GM19452 (cell line): ENCODE results near the gene GRHL3.
"Not testable (repeated sequence)": the region's sequence is repeated elsewhere in the genome, so short reads cannot be mapped to it uniquely, and the experiment has no call there.

ENCODE experiments used
- ATAC-seq: cut with Tn5 transposase; IDR thresholded peaks from one replicate; pipeline ENCODE4 v1.9.1; 2021; ENCODE audit not compliant: unreplicated experiment

Gene GRHL3

GRCh38 chr1:24319312-24319863, at the start of gene GRHL3:
Gene GRHL3 (plus strand): TSS chr1:24319357. CDS start chr1:24319552, 195 bp downstream.
- ATAC-seq, result no peak

- not testable (repeated sequence) for ATAC-seq
Observed at GRCh38 chr1:24274203-24275103, 44.7 kb upstream of the GRHL3 start.

- no peak for ATAC-seq
Observed at GRCh38 chr1:24275104-24275410, 44.1 kb upstream of the GRHL3 start.

GRCh38 chr1:24275510-24275909, 43.6 kb upstream of the GRHL3 start:
- no peak for ATAC-seq

GRCh38 chr1:24276791-24277190, 42.4 kb upstream of the GRHL3 start:
- no peak for ATAC-seq

GRCh38 chr1:24277420-24278169, 41.6 kb upstream of the GRHL3 start:
- ATAC-seq, result no peak

GRCh38 chr1:24278726-24279125, 40.4 kb upstream of the GRHL3 start:
- ATAC-seq, result no peak

GRCh38 chr1:24279590-24280232, 39.4 kb upstream of the GRHL3 start:
- ATAC-seq, result no peak

GRCh38 chr1:24281591-24281990, 37.6 kb upstream of the GRHL3 start:
- no peak for ATAC-seq

- ATAC-seq, result no peak
Observed at GRCh38 chr1:24282491-24282890, 36.7 kb upstream of the GRHL3 start.

GRCh38 chr1:24283326-24284155, 35.6 kb upstream of the GRHL3 start:
- no peak for ATAC-seq

- ATAC-seq, result no peak
Observed at GRCh38 chr1:24284156-24284471, 35.0 kb upstream of the GRHL3 start.

- no peak for ATAC-seq
Observed at GRCh38 chr1:24285231-24285630, 33.9 kb upstream of the GRHL3 start.

GRCh38 chr1:24286246-24287010, 32.7 kb upstream of the GRHL3 start:
- no peak for ATAC-seq

GRCh38 chr1:24287779-24288178, 31.4 kb upstream of the GRHL3 start:
- ATAC-seq, result not testable (repeated sequence)

GRCh38 chr1:24288479-24288878, 30.7 kb upstream of the GRHL3 start:
- ATAC-seq, result no peak

GRCh38 chr1:24289937-24290595, 29.1 kb upstream of the GRHL3 start:
- ATAC-seq, result no peak

GRCh38 chr1:24290933-24291487, 28.1 kb upstream of the GRHL3 start:
- no peak for ATAC-seq

- no peak for ATAC-seq
Observed at GRCh38 chr1:24292103-24292502, 27.1 kb upstream of the GRHL3 start.
